HG02623 (cell line): ENCODE results near the gene ADAM17.

Experiments used
- ATAC-seq: cut with Tn5 transposase; IDR thresholded peaks from one replicate; pipeline ENCODE4 v1.9.1; 2021; ENCODE audit warnings: moderate library complexity; ENCODE audit not compliant: unreplicated experiment

ADAM17 gene

DNA sequence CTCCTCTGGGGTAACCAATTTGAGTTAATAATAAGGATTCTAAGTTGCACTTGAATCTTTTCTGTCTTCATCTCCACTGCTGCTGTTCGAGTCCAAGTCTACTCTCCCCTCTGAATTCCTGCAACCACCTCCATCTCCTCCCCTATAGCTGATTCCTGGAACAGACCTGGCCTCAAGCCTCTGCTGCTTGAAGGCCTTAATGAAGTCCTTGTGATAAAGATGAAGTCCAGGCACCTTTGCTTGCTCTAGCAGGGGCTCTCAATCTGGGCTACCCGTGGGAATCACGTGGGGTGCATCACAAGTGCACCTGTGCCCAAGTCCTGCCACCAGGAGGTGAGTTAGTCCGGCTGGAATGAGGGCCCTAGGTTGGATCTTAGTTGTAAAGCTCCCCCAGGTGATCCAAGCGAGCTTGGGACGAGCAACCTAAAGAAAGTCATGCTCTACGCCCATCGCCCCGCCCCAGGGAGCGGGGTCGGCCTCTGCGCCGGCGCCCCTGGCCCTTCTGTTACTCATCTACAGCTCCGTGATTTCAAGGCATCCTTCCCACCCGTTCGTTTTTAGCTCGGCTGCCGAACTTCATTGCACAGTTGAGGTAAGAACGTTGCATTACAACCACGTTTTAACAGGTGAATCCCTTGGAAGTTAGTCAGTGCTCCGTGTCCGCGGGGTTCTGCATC lies 82.2 kb downstream of the ADAM17 start:
- no peak for ATAC-seq

DNA sequence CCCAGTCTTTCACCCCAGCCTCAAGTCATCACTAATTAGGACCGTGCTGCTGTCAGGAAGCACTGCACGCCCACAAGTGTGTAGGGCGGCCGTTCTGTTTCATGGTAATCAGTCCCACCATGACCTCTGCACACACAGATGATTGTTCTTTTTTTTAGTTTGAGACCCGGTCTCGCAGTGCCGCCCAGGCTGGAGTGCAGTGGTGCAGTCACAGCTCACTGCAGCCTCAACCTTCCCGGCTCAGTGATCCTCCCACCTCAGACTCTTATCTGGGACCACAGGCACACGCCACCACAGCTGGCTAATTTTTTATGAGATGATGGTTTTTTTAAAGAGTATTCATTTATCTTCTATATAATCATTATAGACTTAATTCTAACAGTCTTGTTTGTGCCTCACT lies 83.1 kb downstream of the ADAM17 start:
- ATAC-seq, result no peak

DNA sequence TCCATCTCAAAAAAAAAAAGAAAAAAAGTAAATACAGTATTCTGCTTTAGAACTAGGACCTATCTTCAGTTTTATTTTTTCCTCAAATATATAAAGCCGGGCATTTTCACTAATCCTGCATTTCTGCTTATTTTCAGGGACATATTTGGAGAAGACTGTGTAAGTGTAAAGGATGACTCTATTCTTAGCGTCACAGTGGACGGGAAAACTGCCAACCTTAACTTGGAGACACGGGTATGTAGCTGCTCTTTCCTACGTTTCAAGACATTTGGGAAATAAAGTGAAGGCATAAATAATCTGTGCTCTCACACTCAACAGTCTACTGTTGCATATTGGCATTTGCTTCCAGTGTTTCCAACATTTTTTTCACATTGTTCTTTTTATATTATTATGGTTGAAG lies 84.4 kb downstream of the ADAM17 start:
- ATAC-seq, result no peak

DNA sequence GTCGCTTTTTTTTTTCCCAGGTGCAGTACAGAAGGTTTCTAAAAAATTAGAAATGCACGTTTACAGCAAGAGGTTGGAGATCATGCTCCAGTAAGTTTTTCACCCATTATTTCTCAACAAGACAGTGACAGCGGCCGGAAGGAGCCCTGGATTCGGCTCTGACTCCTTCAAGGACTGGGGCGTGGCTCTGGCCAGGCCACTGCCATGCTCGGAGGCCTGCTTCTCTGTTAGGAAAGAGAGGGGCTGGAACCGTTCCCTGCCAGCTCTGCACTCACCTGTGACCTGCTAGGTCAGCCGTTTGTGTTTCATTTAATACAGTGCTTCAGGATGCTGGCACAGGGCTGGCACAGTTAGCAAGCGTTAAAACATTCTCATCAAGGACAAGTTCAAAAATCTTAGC lies 87.9 kb downstream of the ADAM17 start:
- no peak for ATAC-seq

DNA sequence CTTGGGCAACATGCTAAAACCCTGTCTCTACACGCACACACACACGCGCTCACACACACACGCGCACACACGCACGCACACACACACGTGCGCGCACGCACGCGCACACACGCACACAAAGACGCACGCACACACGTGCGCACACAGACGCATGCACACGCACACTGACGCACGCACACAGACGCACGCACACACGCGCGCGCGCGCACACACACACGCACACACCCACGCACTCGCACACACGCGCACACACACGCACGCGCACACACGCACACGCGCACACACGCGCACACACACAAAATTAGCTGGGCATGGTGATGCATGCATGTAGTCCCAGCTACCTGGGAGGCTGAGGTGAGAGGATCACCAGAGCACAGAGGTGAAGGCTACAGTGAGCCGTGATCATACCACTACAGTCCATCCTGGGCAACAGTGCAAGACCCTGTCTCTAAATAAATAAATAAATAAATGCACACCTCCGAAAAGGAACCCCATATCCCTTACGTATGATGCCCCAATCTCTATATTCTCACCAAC lies 89.4 kb downstream of the ADAM17 start:
- ATAC-seq, result no peak

DNA sequence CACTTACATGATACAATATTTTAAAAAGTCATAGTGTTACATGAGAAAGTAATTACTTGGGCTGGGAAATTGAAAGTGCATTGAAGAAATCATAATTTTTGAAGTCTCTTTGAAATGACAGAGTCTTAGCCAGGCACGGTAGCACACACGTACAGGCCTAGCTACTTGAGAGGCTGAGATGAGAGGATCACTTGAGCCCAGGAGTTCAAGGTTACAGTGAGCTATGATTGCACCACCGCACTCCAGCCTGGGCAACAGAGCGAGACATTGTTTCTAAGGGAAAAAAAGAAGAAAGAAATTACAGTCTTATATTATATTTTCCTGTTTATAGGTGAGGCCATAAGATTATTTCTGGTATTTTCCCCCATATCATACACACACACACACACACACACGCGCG lies 90.5 kb downstream of the ADAM17 start:
- ATAC-seq, result no peak

DNA sequence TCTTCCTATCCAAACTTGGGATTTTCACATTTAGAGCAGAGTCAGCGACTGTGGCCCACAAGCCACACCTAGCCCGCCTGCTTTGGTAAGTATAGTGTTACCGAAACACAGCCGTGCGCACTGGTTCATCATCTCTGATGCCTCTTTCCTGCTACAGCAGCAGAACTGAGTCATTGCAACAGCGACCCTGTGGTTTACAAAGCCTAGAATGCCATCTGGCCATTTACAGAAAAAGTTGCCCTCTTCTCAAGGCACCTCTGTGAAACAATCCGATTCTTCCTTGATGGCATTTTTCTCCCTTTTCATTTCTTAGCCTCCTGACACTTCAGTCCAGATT lies 92.0 kb downstream of the ADAM17 start:
- no peak for ATAC-seq

DNA sequence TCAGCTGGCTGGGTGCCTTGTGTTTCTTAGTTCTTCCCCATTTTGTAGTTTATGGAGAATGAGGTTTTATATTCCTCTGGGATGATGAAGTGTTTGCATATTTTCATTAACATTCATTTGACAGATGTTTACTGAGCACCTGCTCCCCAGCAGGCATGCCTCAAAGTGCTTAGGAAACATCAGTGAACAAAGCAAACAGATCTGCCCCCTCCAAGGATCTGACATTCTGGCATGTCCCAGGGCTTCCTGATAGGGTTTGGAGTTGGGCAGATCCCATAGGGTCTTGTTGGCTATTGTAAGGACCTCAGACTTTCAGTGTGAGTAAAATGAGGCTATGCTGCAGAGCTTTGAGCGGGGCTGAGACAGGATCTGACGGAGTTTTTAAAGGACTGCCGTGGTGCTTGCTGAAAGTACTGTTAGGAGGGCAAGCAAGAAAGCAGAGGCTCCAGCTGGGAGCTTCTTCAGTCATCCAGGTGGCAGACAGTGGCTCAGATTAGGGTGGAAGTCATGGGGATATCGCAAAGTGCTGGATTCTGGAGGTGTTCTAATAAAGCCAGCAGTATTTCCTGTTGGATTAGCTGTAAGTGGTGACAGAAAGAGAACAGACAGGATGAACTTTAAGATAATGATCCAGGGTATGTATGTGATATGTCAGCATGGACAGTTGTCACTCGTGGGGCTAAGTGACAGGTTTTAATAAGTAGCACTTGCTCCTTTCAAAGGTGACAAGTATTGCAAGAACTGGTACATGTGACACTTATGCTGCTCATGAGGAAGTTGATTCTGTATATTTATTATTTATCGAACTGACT lies 92.5 kb downstream of the ADAM17 start:
- no peak for ATAC-seq

DNA sequence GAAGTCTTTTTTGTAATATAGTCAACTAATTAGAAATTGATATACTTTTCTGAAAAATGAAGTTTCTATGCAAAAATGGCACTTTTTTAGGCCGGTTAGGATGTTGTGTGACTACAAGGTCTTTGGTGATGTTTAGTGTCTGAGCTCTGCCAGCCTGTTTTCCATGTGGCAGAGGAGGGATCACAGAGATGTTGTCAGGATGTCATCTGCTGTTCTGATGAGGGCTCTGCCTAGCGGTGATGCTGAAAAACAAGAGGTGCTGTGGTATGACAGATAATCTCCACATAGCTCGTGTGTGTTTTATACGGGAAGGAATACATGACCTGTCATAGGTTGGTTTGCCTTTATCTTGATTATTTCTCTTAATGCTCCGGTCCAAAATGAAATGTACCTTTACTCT lies 93.3 kb downstream of the ADAM17 start:
- no peak for ATAC-seq

DNA sequence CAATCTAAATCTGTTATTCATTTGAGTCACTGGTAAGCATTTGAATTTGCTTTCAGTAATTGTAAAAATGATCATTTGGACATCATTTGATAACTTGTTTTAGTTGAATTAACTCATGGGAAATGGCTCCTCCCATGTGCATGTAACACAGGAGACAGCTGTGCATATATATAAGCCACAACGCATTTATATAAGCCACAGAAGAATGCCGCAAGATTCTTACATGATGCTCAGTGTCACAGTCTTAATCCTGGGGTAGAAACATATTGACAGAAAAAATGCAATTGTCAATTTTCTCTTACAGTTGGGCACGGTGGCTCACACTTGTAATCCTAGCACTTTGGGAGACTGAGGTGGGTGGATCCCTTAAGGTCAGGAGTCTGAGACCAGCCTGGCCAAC lies 94.6 kb downstream of the ADAM17 start:
- no peak for ATAC-seq

DNA sequence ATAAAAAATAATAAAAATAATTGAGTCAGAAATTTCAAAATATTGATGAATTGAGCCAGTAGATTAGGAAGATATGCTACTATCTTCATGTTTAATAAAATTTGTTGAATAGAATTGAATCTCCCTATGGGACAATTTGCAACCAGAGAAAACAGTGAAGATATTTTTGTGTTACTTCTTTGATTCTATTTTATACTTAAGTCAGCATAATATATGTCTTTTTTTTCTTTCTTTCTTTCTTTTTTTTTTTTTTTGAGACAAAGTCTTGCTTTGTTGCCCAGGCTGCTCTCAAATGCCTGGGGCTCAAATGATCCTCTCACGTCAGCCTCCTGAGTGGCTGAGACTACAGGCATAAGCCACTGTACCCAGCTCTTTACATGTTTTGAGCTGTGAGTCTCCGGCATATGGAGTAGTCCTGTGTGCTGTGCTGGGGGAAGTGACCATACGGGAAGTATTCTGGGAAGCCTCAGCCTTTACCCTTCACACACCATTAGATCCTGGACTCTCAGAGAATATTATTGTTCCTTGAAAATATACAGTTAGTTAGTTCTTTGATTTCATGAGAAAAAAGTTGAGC lies 95.1 kb downstream of the ADAM17 start:
- ATAC-seq, result no peak

DNA sequence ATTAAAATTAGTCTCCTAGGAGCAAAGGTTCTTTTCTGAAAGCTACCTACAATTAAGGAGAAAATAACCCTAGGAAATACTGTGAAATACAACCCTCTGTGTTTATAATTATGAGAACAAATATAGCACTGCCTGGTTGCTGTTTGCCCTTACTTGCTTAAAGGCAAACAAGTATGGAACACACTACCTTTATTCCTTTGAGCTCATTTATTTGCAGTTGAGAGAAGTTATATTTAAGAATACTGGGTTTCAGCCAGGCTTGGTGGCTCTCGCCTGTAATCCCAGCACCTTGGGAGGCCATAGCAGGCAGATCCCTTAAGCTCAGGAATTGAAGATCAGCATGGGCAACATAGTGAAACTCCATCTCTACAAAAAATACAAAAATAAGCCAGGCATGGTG lies 104.4 kb downstream of the ADAM17 start:
- ATAC-seq, result no peak

DNA sequence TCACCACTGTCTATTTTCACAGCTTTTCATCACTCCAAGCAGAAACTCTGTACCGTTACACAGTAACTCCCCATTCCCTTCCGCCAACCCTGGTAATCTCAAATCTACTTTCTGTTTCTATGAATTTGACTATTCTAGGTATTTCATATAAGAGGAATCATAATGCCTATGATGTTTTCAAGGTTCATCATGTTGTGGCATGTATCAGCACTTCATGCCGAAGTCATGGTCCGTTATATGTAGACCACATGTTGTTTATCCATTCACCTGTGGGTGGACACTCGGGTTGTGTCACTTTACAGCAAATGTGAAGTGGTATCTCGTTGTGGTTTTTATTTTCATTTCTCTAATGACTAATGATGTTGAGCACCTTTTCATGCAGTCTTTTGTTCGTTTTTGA lies 110.5 kb downstream of the ADAM17 start:
- no peak for ATAC-seq

DNA sequence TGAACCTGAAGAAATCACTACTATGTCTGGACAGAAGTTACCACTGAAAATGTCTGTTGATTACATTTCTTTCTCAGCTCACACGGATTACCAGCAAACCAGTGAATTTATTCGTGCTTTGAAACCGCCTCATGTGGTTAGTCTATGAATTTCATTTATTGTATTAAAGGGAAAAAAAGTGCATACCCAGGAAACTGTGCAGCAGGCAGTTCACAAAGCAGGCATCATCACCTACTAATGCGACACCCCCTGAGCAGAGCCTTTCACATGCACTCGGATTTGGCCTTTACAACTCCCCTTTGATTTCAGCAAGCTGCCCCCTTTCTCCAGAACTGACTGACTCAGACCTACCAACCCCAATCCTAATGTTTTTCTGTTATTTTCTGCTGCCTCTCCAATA lies 112.1 kb downstream of the ADAM17 start:
- no peak for ATAC-seq

DNA sequence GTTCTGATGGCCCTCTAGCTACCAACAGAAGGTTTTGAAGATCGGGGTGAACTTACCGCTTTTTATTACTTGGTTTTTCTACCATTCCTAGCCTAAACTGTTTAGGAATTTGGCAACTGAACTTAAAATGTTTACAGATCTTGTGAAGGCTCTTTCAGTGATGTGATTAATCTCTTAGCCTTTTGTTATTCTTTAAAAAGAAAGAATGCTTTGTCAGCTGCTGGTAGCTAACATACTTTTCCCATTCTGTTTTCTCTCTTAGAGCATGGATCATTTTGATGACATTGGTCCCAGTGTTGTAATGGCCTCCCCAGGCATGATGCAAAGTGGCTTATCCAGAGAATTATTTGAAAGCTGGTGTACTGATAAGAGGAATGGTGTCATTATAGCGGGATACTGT lies 114.1 kb downstream of the ADAM17 start:
- no peak for ATAC-seq

DNA sequence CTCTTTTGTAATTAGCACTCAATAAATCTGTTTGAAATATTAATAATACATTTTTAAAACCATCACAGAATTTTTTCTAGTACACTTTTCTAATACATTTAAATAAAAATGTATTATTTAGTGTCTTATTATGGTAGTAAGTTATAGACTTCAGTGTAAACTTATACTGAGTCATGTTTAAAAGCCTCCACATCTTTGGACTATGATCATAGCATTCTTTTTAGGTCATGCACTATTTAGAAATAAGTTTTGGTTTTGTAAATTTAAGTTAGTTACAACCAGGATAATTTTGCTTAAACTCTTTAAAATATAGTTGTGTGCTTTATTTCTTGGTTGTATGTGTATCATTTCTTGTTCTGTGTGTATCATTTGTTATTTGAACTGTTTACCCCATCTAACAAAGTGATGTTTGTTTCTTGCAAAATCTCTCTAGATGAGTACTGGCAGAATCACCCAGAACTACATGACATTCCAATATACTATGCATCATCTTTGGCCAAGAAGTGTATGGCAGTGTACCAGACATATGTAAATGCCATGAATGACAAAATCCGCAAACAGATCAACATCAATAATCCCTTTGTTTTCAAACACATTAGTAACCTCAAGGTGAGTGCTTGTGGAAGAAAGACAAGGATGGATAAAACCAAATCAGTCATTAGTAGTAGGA lies 115.4 kb downstream of the ADAM17 start:
- no peak for ATAC-seq

DNA sequence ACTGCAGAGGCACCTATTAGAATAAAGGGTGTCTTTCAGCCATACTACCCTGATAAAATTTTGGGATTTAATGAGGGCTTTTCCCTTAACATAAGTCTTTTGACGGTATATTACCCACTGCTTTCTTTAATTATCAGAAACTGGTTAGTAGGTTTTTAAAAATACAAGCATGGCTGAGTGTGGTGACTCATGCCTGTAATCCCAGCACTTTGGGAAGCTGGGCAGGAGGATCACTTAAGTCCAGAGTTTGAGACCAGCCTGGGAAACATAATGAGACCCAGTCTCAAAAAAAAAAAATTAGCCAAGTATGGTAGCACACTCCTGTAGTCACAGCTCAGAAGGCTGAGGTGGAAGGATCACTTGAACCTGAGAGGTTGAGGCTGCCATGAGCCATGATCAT lies 116.1 kb downstream of the ADAM17 start:
- ATAC-seq, result no peak
